Smooth muscle cell (in vitro differentiated cells): Measurements from ENCODE around the gene ZNF292. TPM values are rescaled to one million over a fixed set of nuclear protein-coding genes. Genes with fewer than 3 reads are reported as not detected.
"Not testable (repeated sequence)": the region's sequence is repeated elsewhere in the genome, so short reads cannot be mapped to it uniquely, and the experiment has no call there.

Source experiments
- DNase-seq: peaks from one replicate; lab custom pipeline; 2025; ENCODE audit not compliant: unreplicated experiment; lab: John Stamatoyannopoulos, UW
- H2AFZ ChIP-seq: fragments of 200-600 bp; sonication (generic); 2 replicates; pipeline ENCODE4 v1.6.0; 2016; ENCODE audit warnings: antibody characterized with exemption, low read depth, mild to moderate bottlenecking
- H3F3A ChIP-seq: fragments of 200-600 bp; sonication (generic); 2 replicates; pipeline ENCODE4 v1.6.0; 2017; ENCODE audit warnings: antibody characterized with exemption, low read depth
- H3K27ac ChIP-seq: fragments of 200-600 bp; sonication (generic); 2 replicates; pipeline ENCODE4 v1.5.1; 2016; ENCODE audit warnings: low read depth, mild to moderate bottlenecking
- H3K27me3 ChIP-seq: fragments of 200-600 bp; sonication (generic); 2 replicates; pipeline ENCODE4 v1.6.1; 2016; ENCODE audit warnings: low read depth, mild to moderate bottlenecking
- H3K36me3 ChIP-seq: fragments of 200-600 bp; sonication (generic); 2 replicates; pipeline ENCODE4 v1.5.1; 2016; ENCODE audit warnings: low read depth
- H3K4me1 ChIP-seq: fragments of 200-600 bp; sonication (generic); 2 replicates; pipeline ENCODE4 v1.5.1; 2016; ENCODE audit warnings: low read depth
- H3K4me2 ChIP-seq: fragments of 200-600 bp; sonication (generic); 2 replicates; pipeline ENCODE4 v1.6.0; 2016; ENCODE audit warnings: mild to moderate bottlenecking
- H3K4me3 ChIP-seq: fragments of 200-600 bp; sonication (generic); 2 replicates; pipeline ENCODE4 v1.5.1; 2016; ENCODE audit warnings: mild to moderate bottlenecking
- H3K79me2 ChIP-seq: fragments of 200-600 bp; sonication (generic); 2 replicates; pipeline ENCODE4 v1.6.0; 2016; ENCODE audit warnings: low read depth, mild to moderate bottlenecking
- H3K9ac ChIP-seq: fragments of 200-600 bp; sonication (generic); 2 replicates; pipeline ENCODE4 v1.6.0; 2016; ENCODE audit warnings: low read depth
- H3K9me3 ChIP-seq: fragments of 200-600 bp; sonication (generic); replicated peaks from 2 replicates; pipeline ENCODE4 v1.5.1; 2016; ENCODE audit warnings: low read depth
- H4K20me1 ChIP-seq: fragments of 200-600 bp; sonication (generic); 2 replicates; pipeline ENCODE4 v1.6.0; 2016; ENCODE audit warnings: low read depth
- CTCF ChIP-seq: fragments of 200-600 bp; sonication (generic); IDR thresholded peaks from 2 replicates; pipeline ENCODE4 v1.5.1; 2017; ENCODE audit warnings: borderline replicate concordance, mild to moderate bottlenecking, antibody characterized with exemption; ENCODE audit not compliant: insufficient read depth, poor library complexity, severe bottlenecking
- WGBS: methylation state at CpG from one replicate; pipeline ENCODE4 v1.1.7; 2016; ENCODE audit warnings: low lambda C conversion rate; 5-methylcytosine and 5-hydroxymethylcytosine counted together
- polyA plus RNA-seq: library from polyadenylated mRNA; unstranded; fragments of >200 nt; fragmentation: Nextera tagmentation; extraction: Ambion mirVana; gene quantifications from 2 replicates; pipeline ENCODE4 v1.2.1, GENCODE V29; 2016
- total RNA-seq: library from RNA; depleted of rRNA; stranded (reverse); fragments of >200 nt; gene quantifications from 2 replicates; pipeline ENCODE4 v1.2.3, GENCODE V29; 2014

Gene ZNF292
- total and polyA plus RNA-seq, 2 experiments from 2014 or later = 29.4 to 50.3 TPM

GRCh38 chr6:87291883-87292282 lies 136.5 kb downstream of the ZNF292 start:
- no peak overlapping the region for H3K27ac ChIP-seq
- H3K4me1 ChIP-seq = no peaks in the 10 kb centered on the region
- H3K79me2 ChIP-seq = no peaks in the 10 kb centered on the region
- H2AFZ ChIP-seq = no peak overlapping the region
- 98% methylated on average over 2 of the region's 2 CpGs for WGBS
- no peak overlapping the region for H3K9ac ChIP-seq
- H3K9me3 ChIP-seq = no peaks in the 10 kb centered on the region
- DNase-seq = no peak
- H4K20me1 ChIP-seq = no peaks in the 10 kb centered on the region
- H3K36me3 ChIP-seq = no peaks in the 10 kb centered on the region
- H3K4me3 ChIP-seq = no peak overlapping the region
- no peak overlapping the region for H3K4me2 ChIP-seq
- no peaks in the 10 kb centered on the region for H3F3A ChIP-seq
- no peaks in the 10 kb centered on the region for H3K27me3 ChIP-seq
- TF ChIP-seq CTCF = no peak

GRCh38 chr6:87293526-87293925 lies 138.2 kb downstream of the ZNF292 start:
- no peak for DNase-seq
- no peak overlapping the region for H2AFZ ChIP-seq
- WGBS = 76% methylated on average over 4 of the region's 4 CpGs

GRCh38 chr6:87297119-87297518 lies 141.8 kb downstream of the ZNF292 start:
- H2AFZ ChIP-seq = no peak overlapping the region
- 93% methylated on average over 1 of the region's 1 CpG for WGBS
- H3K36me3 ChIP-seq = no peaks in the 10 kb centered on the region
- H3K4me2 ChIP-seq = no peak overlapping the region
- no peak overlapping the region for H3K27ac ChIP-seq
- no peak overlapping the region for H3K4me3 ChIP-seq
- no peaks in the 10 kb centered on the region for H3K27me3 ChIP-seq
- no peaks in the 10 kb centered on the region for H3K4me1 ChIP-seq
- no peaks in the 10 kb centered on the region for H3K79me2 ChIP-seq
- TF ChIP-seq CTCF = no peak
- H3K9ac ChIP-seq = no peak overlapping the region
- no peaks in the 10 kb centered on the region for H4K20me1 ChIP-seq
- no peaks in the 10 kb centered on the region for H3K9me3 ChIP-seq
- no peaks in the 10 kb centered on the region for H3F3A ChIP-seq
- DNase-seq = no peak

More at GRCh38 chr6:87293526-87293925, 138.2 kb downstream of the ZNF292 start:
- Histone ChIP-seq H3K9ac (no peak overlapping the region), H3K4me1 (no peaks in the 10 kb centered on the region), H3K27me3 (no peaks in the 10 kb centered on the region), H3K36me3 (no peaks in the 10 kb centered on the region), H3K9me3 (no peaks in the 10 kb centered on the region), H3K27ac (peak overlapping the region; percentile 25), H3F3A (no peaks in the 10 kb centered on the region), H3K4me2 (no peak overlapping the region), H3K79me2 (no peaks in the 10 kb centered on the region), H3K4me3 (no peak overlapping the region), H4K20me1 (no peaks in the 10 kb centered on the region)
- no peak for TF ChIP-seq CTCF

GRCh38 chr6:87301277-87301676 lies 145.9 kb downstream of the ZNF292 start:
- H4K20me1 ChIP-seq, H3F3A ChIP-seq, H3K36me3 ChIP-seq, H3K9ac ChIP-seq, H3K27me3 ChIP-seq, H3K9me3 ChIP-seq, H3K79me2 ChIP-seq, H3K4me1 ChIP-seq, H3K27ac ChIP-seq, H2AFZ ChIP-seq, DNase-seq, H3K4me2 ChIP-seq, H3K4me3 ChIP-seq: not testable (repeated sequence)
- 85% methylated on average over 9 of the region's 9 CpGs for WGBS
